KOPT-K1 (cell line): ENCODE measurements around the gene SDK2.
"Not testable (repeated sequence)": the region's sequence is repeated elsewhere in the genome, so short reads cannot be mapped to it uniquely, and the experiment has no call there.

ENCODE experiments used
- H3K27ac ChIP-seq: fragments of 200-600 bp; sonication (generic); 2 replicates; pipeline ENCODE4 v1.5.1; 2016; ENCODE audit warnings: antibody characterized with exemption, mild to moderate bottlenecking, low read depth, low read length; ENCODE audit not compliant: poor library complexity, severe bottlenecking
- H3K36me3 ChIP-seq: fragments of 200-600 bp; sonication (generic); 2 replicates; pipeline ENCODE4 v1.5.1; 2017; ENCODE audit warnings: antibody characterized with exemption, mild to moderate bottlenecking, low read length, moderate library complexity; ENCODE audit not compliant: insufficient read depth
- H3K9me3 ChIP-seq: fragments of 200-600 bp; sonication (generic); 2 replicates; pipeline ENCODE4 v1.5.1; 2017; ENCODE audit warnings: antibody characterized with exemption, low read length, mild to moderate bottlenecking; ENCODE audit not compliant: insufficient read depth, poor library complexity, severe bottlenecking

Gene SDK2

DNA sequence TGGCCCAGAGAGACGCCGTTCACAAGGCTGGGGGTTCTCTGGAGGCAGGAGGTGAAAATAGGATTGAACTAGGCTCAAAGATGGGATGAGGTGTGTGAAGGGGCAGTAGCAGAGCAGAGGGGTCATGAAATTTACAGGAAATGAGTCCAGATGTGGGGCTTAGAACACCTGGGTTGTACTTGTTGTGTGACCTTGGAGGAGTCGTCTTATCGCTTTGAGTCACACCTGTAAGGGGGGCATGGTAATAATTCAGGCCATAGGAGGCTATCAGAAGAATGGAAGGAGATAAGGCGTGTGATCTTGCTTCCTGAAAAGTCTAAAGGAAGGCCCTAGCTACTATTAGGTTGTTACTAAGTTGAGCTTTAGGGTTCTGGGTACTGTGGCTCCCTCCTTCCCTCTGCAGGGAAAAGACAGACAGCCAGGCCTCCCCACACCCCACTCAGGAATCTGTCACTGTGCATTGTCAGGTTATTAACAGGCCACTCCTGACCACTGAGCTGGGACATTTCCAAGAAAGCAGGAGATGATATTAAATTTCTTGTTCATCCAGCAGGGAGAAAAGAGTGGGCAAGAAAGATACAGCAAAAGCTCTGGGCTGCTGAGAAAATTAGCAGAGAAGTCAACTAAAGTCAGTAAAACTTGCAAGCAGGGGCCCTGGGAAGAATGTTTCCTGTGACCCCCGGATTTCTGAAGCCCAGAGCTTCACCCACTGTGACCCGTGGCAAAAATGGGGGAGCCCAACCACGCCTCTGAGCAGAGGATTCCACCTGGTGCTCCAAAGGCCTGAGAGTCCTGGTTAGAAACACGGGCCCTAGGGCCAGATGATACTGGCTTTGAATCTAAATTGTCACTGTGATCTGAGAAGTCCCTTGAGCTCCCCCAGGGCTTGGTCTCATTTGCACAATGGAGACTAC, 326.5 kb downstream of the SDK2 start:
- H3K27ac ChIP-seq: no peak overlapping the region
- H3K36me3 ChIP-seq: no peaks in the 10 kb centered on the region
- no peaks in the 10 kb centered on the region for H3K9me3 ChIP-seq

DNA sequence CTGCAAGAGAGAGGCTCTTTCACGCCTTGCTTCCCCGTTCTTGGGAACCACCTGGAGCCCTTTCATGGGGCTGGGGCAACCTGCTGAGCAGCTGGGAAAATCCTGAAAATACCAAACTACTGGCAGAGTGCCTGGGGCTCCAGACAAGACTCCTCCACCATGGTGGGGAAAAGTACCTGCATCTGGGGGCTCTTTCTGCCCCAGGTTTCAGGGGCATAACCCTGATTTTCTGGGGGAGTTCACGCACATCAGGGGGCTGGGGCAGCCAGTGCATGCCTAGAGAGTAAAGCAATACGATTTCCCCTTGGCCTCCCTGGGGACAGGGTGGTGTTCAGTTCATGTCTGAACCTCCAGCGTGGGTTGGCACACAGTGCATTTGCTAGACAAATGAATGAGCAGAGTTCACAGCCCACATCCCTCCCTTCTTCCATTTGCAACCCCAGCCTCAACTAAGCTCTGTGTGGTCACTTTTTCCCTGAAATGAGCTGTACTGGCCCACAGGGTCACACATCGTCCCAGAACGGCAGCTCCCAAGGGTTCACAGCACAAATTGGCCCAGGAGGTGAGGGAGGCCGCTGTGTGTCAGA, 327.2 kb downstream of the SDK2 start:
- H3K9me3 ChIP-seq: no peaks in the 10 kb centered on the region
- H3K36me3 ChIP-seq: no peaks in the 10 kb centered on the region
- H3K27ac ChIP-seq: no peak overlapping the region

DNA sequence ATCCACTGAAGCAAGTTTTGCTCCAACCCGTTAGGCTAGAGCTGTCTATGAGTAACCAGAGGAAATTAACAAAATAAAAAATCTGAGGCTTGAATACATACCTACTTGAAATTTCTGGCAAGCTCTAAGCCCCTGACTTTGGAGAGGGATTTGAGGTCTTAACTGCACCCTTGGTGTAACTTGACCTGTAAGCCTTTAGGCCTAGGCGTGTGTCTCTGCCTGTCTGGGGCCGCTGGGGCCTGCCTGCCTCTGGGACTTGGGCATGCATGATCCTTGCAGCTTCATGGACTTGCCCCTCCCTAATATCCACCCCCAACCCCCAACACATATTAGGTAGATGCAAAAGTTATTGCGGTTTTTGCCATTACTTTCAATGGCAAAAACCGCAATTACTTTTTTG, 328.8 kb downstream of the SDK2 start:
- Histone ChIP-seq H3K27ac (no peak overlapping the region), H3K36me3 (no peaks in the 10 kb centered on the region), H3K9me3 (no peaks in the 10 kb centered on the region)

DNA sequence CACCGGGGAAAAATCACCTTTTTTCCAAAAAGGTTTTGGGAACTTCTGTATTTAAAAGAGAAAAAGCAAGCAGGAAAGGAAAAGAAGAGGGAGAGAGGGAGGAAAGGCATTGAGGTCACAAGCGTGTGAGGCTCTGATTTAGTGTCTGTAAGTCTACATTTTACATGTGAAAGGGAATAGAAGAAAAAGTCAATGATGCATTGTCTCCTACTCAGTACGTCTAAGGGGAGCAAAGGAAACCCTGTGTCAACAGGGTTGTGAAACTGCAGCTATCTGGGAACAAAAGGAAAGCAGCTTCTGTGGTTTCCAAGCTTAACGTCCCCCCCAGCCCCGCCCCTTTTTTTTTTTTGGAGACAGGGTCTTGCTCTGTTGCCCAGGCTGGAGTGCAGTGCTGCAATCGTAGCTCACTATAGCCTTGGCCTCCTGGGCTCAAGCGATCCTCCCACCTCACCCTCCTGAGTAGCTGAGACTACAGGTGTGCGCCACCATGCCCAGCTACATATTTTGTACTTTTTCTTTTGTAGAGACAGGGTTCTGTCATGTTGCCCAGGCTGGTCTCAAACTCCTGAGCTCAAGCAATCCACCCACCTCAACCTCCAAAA, 330.6 kb downstream of the SDK2 start:
- no peak overlapping the region for H3K27ac ChIP-seq
- no peaks in the 10 kb centered on the region for H3K36me3 ChIP-seq
- H3K9me3 ChIP-seq: no peaks in the 10 kb centered on the region

DNA sequence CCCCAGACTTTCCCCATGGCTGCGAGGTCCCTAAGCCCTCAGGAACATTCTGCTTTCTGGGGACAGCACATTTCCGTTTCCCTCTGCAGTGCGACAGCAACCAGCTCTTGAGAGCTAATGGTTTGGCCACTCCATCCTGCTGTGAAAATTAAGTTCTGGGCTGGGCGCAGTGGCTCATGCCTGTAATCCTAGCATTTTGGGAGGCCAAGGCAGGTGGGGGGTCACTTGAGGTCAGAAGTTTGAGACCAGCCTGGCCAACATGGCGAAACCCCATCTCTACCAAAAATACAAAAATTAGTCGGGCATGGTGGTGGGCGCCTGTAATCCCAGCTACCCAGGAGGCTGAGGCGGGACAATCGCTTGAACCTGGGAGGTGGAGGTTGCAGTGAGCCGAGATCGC, 331.4 kb downstream of the SDK2 start:
- not testable (repeated sequence) for H3K27ac ChIP-seq, H3K9me3 ChIP-seq, H3K36me3 ChIP-seq

DNA sequence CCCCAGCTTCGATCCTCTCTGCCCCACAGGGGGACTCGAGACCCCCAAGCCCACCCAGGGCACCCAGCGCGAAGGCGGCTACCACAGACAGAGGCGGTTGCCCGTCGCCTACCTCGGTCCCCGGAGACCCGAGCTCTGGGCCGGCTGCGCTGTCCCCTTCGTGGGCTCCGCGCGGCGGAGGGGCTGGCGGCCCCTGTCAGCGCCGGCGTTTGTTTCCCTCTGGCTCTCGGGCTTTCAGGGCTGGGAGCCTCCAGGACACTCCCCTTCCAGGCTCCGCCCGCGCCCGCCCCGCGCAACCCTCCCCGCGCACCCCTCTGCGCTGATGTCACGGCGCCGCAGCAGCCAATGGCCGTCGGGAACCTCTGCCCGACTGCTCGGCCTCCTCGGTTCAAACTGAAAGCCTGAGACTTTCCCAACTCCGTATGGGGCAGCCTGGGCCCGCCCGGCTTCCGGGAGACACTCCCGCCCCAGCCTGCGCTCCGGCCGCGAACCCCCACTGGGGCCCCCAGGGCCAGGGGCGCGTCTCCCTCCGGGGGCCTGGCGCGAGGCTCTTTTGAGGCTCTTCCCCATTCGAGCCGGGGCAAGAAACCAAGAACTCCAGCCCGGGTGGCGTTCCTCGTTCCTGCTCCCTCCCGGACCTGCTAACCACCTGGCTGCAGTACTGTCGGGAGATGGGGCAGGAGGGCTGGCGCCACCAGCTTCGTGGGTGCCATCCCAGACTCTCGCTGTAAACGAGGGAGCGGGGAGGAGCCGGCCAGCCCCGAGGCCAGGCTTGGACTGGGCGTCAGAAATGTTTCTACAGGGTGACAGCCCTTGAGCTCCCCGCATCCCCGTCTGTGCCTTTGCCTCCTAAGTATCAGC, 332.2 kb downstream of the SDK2 start, which contains the start of gene CDC42EP4:
TSS of gene CDC42EP4 (minus strand) at position 221 of the 861 bp plus-strand sequence. CDS start 25,501 bp downstream, outside the sequence.
- H3K9me3 ChIP-seq: no peaks in the 10 kb centered on the region
- no peak within 1 kb of the TSS for H3K27ac ChIP-seq
- no peaks in the 10 kb centered on the region for H3K36me3 ChIP-seq

DNA sequence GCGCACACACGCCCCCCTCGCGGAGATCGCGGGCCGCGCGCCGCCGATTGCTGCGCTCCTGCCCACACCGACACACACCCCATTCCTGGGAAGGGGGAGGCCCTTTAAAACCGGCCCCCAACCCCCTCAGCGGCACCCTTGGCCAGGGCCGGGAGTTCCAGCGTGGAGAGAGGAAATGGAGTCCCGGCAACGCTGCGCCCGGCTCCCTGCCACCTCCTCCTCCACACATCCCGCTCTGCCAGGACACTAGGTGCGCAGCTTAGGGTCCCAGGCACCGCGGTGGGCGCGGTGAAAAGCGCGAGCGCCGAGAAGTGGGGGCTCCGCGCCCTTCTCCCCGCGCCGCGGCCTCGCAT, 332.8 kb downstream of the SDK2 start:
- Histone ChIP-seq H3K36me3 (no peaks in the 10 kb centered on the region), H3K9me3 (no peaks in the 10 kb centered on the region), H3K27ac (no peak overlapping the region)

DNA sequence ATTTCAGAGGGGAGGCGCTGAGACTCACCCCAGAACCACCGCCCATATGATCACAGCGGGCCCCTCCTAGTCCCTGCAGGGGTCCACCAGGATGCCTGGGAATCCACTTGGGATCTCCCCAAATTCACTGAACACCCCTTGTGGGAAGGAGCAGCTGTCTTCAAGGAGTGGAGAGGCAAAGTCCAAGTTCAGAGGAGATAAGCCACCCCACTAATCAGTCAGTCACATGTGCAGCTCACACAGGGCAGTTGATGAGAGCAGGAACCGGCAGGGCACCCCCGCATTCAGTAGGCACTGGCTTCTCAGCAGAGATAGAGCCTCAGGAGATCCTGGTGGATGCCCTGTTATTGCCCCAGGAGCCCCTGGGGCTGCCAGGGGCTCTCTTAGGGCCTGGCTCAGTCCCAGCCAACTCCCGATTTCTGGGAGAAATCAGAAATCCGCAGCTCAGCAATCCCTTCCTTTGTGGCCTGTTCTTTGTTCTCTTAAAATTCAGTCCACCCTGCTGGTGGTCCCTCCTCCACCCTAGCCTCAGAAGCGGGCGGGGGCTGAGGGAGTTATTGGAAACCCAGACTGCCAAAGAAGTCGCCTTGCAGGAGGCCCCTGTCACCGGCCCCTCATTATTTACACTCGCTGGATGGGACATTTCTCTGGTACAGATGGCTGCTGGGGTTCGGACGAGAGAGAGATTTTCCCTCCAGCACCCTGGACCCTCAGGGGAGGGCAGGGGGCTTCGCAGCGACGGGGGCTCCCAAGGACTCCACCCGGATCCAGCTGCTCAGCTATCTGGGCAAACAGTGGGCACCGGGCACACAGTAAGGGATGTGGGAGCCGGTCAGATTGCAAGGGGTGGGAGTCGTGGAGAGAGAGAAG, 334.3 kb downstream of the SDK2 start:
- no peak overlapping the region for H3K27ac ChIP-seq
- H3K9me3 ChIP-seq: no peaks in the 10 kb centered on the region
- no peaks in the 10 kb centered on the region for H3K36me3 ChIP-seq

DNA sequence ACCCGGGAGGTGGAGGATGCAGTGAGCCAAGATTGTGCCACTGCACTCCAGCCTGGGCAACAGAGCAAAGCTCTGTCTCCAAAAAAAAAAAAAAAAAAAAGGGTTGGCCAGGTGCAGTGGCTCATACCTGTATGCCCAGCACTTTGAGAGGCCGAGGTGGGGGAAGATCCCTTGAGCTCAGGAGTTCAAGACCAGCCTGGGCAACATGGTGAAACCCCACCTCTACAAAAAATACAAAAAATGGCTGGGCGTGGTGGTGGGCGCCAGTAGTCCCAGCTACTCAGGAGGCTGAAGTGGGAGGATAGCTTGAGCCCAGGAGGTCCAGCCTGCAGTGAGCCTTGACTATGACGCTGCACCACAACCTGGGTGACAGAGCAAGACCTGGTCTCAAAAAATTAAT, 335.3 kb downstream of the SDK2 start:
- H3K9me3 ChIP-seq, H3K27ac ChIP-seq, H3K36me3 ChIP-seq: not testable (repeated sequence)

DNA sequence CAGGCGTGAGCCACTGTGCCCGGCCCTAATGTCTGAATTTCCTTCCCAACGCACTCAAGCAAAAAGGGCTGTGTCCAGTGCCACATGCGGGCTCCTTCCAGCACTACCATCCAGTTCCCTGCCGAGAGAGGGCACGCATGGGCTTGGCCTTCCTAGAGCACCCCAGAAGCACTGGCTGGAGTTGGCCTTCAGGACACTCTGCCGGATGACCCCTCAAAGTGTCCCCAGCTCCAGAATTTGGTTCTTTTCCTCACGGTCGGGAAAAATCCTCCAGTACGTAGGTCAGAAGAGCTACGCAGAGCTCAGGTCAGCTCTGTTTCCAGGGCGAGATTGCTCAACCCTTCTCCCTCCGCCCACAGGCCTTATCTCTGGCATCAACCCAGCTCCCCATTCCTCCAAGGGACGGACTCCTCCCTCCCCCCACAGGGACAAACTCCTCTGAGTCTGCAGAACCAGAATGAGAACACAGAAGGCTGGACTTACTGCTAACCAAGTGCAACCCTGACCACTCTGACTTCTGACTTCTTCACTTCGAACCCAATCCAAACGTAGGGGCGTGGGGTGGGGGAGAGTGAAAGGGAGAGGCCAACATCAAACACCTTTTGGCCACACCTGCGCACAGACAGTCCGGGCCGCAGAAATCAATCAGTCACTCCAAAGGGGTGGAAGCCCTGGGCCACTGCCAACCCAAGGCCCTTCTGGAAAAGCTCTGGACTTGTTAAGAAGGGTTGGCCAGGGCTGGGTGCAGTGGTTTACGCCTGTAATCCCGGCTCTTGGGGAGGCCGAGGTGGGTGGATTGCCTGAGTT, 336.0 kb downstream of the SDK2 start:
- Histone ChIP-seq H3K27ac (no peak overlapping the region), H3K36me3 (no peaks in the 10 kb centered on the region), H3K9me3 (no peaks in the 10 kb centered on the region)

DNA sequence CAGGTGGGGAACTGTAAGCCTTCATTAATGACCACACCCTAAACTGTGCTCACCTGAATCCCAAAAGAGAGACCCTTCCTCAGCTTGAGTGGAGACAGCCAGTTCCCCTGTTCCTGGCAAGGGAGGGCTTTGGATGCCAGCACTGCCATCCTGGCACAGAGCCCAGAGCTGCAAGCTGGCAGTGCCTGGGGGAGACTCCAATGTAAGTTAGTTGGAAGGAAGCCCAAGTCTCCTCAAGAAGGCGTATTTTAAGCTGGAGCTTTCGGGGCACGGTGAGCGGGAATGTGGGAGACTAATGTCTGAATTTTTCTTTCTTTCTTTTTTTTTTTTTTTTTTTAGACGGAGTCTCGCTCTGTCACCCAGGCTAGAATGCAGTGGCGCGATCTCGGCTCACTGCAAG, 337.1 kb downstream of the SDK2 start:
- Histone ChIP-seq H3K27ac (no peak overlapping the region), H3K9me3 (no peaks in the 10 kb centered on the region), H3K36me3 (no peaks in the 10 kb centered on the region)

DNA sequence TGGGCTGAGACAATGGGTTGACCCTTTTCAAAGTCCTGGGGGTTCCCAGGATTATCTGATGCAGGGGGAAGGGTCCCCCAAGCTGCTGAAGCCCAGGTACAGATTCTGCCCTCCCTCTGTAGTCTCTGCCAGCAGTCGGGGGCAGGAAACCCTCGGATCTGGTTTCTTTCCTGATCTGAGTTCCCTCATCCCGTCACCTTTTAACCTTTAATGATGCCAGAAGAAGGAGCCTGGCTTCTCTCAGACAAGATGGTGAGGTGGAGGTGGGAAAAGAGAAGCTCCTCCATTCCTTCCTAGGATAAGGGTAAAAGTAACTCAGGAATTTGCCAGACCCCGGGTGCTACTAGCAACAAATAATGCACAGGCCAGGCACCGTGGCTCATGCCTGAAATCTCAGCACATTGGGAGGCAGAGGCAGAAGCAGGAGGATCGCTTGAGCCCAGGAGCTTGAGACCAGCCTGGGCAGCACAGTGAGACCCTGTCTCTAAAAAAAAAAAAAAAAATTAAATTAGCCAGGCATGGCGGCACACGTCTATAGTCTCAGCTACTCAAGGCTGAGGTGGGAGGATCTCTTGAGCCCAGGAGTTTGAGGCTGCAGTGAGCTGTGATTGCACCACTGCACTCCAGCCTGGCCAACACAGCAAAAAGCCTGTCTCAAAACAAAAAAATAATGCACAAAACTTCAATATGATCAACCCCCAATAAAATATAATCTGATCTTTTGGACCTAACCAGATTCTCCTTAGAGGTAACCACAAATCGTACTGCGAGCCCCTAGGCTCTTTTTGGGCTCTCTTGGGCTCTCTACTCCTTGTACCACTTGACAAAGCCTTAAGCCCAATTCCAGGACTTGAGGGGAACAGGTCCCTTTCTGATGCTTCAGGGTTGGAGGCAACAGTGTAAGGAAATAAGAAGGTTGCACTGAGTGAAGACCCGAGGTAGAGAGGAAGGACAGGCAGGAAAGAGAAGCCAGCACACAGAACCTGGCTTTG, 338.1 kb downstream of the SDK2 start:
- H3K9me3 ChIP-seq: no peaks in the 10 kb centered on the region
- no peaks in the 10 kb centered on the region for H3K36me3 ChIP-seq
- no peak overlapping the region for H3K27ac ChIP-seq
